ENCODE data around the gene SRPK2.

SRPK2 gene

GRCh38 chr7:105068886-105069285 is 319.8 kb downstream of the SRPK2 start:
- DNase-seq, result no peak

- no peak for DNase-seq
Measured at GRCh38 chr7:105067691-105068090, 321.0 kb downstream of the SRPK2 start.

Data from NCI-H1694 treated with DMSO at 0.1 percent for 48 hours (cell line).